Neural progenitor cell (in vitro differentiated cells): ENCODE measurements around the gene NAT9. TPM values are rescaled to one million over a fixed set of nuclear protein-coding genes. Genes with fewer than 3 reads are reported as not detected.

Source experiments
- DNase-seq: peaks from one replicate; pipeline ENCODE4 v3.0.0-alpha.2; 2016; ENCODE audit warnings: low spot score
- H2AFZ ChIP-seq: fragments of 200-600 bp; sonication (generic); replicated peaks from 2 replicates; pipeline ENCODE4 v1.6.1; 2016; ENCODE audit warnings: antibody characterized with exemption
- H3F3A ChIP-seq: fragments of 200-600 bp; sonication (generic); 2 replicates; pipeline ENCODE4 v1.6.1; 2016; ENCODE audit warnings: antibody characterized with exemption, low read depth
- H3K27ac ChIP-seq: fragments of 200-600 bp; sonication (generic); 2 replicates; pipeline ENCODE4 v1.5.1; 2016; ENCODE audit warnings: mild to moderate bottlenecking
- H3K27me3 ChIP-seq: fragments of 200-600 bp; sonication (generic); 2 replicates; pipeline ENCODE4 v1.6.1; 2016; ENCODE audit warnings: mild to moderate bottlenecking, moderate library complexity
- H3K36me3 ChIP-seq: fragments of 200-600 bp; sonication (generic); 2 replicates; pipeline ENCODE4 v1.5.1; 2016
- H3K4me1 ChIP-seq: fragments of 200-600 bp; sonication (generic); 2 replicates; pipeline ENCODE4 v1.6.1; 2016; ENCODE audit warnings: mixed run types
- H3K4me2 ChIP-seq: fragments of 200-600 bp; sonication (generic); 2 replicates; pipeline ENCODE4 v1.6.1; 2016
- H3K4me3 ChIP-seq: fragments of 200-600 bp; sonication (generic); 2 replicates; pipeline ENCODE4 v1.5.1; 2016
- H3K79me2 ChIP-seq: fragments of 200-600 bp; sonication (generic); 2 replicates; pipeline ENCODE4 v1.6.1; 2016; ENCODE audit warnings: low read depth
- H3K9ac ChIP-seq: fragments of 200-600 bp; sonication (generic); 2 replicates; pipeline ENCODE4 v1.6.1; 2016
- H3K9me3 ChIP-seq: fragments of 200-600 bp; sonication (generic); 2 replicates; pipeline ENCODE4 v1.5.1; 2016; ENCODE audit warnings: low read depth
- H4K20me1 ChIP-seq: fragments of 200-600 bp; sonication (generic); 2 replicates; pipeline ENCODE4 v1.6.1; 2016; ENCODE audit warnings: low read depth
- H3K27ac Mint-ChIP-seq: 3 replicates; pipeline ENCODE4 v1.8.0; 2021; ENCODE audit warnings: mixed read lengths
- H3K27me3 Mint-ChIP-seq: 2 replicates; pipeline ENCODE4 v1.8.0; 2022; ENCODE audit warnings: low read depth, mild to moderate bottlenecking, inconsistent platforms, moderate library complexity, mixed read lengths; ENCODE audit not compliant: insufficient read depth
- H3K36me3 Mint-ChIP-seq: 3 replicates; pipeline ENCODE4 v1.8.0; 2021; ENCODE audit warnings: mixed read lengths
- H3K4me1 Mint-ChIP-seq: 3 replicates; pipeline ENCODE4 v1.8.0; 2021; ENCODE audit warnings: mixed read lengths
- H3K4me3 Mint-ChIP-seq: 3 replicates; pipeline ENCODE4 v1.8.0; 2021; ENCODE audit warnings: mild to moderate bottlenecking, moderate library complexity, mixed read lengths
- H3K9me3 Mint-ChIP-seq: 3 replicates; pipeline ENCODE4 v1.8.0; 2020; ENCODE audit warnings: mixed read lengths
- CTCF ChIP-seq: fragments of 200-600 bp; sonication (generic); IDR thresholded peaks from 2 replicates; pipeline ENCODE4 v1.5.1; 2017; ENCODE audit warnings: antibody characterized with exemption, mild to moderate bottlenecking
- EZH2 ChIP-seq: fragments of 200-600 bp; sonication (generic); IDR thresholded peaks from 2 replicates; pipeline ENCODE4 v1.6.1; 2017; ENCODE audit warnings: antibody characterized with exemption, mild to moderate bottlenecking, moderate library complexity
- EZH2phosphoT487 ChIP-seq: fragments of 200-600 bp; sonication (generic); IDR thresholded peaks from 2 replicates; pipeline ENCODE4 v1.6.1; 2017; ENCODE audit warnings: antibody characterized with exemption
- total RNA-seq: library from RNA; depleted of rRNA; stranded (reverse); fragments of >200 nt; gene quantifications from 2 replicates; pipeline ENCODE4 v1.2.3, GENCODE V29; 2015; ENCODE audit warnings: low replicate concordance

NAT9 gene
- total RNA-seq, 1 donor from 2014 or later: 75.3 TPM

GRCh38 chr17:74764751-74765286, 11.3 kb downstream of the NAT9 start:
- no peak overlapping the region for H3K27ac ChIP-seq
- H3K27ac Mint-ChIP-seq: peak overlapping the region; percentile 82

GRCh38 chr17:74763565-74764387, 12.4 kb downstream of the NAT9 start:
- no peaks in the 10 kb centered on the region for H3K9me3 Mint-ChIP-seq
- TF ChIP-seq EZH2: no peak
- peak overlapping the region; percentile 90 for H3K27ac Mint-ChIP-seq

More at GRCh38 chr17:74764751-74765286, 11.3 kb downstream of the NAT9 start:
- peaks cover 2% of the 10 kb centered on the region for H3K36me3 Mint-ChIP-seq
- Histone ChIP-seq H3K9me3 (no peaks in the 10 kb centered on the region), H3K4me1 (peaks cover 47% of the 10 kb centered on the region), H3K4me2 (peak overlapping the region; percentile 79), H3K4me3 (no peak overlapping the region), H3K79me2 (peaks cover 61% of the 10 kb centered on the region), H4K20me1 (peaks cover 15% of the 10 kb centered on the region), H3K36me3 (no peaks in the 10 kb centered on the region), H3K27me3 (no peaks in the 10 kb centered on the region), H3K9ac (no peak overlapping the region), H3F3A (peaks cover 34% of the 10 kb centered on the region), H2AFZ (no peak overlapping the region)
- TF ChIP-seq EZH2: no peak
- TF ChIP-seq CTCF: no peak
- no peak for TF ChIP-seq EZH2phosphoT487
- peaks cover 51% of the 10 kb centered on the region for H3K4me1 Mint-ChIP-seq
- peak overlapping the region; percentile 43 for H3K4me3 Mint-ChIP-seq
- DNase-seq: no peak
- H3K27me3 Mint-ChIP-seq: peaks cover 2% of the 10 kb centered on the region
- no peaks in the 10 kb centered on the region for H3K9me3 Mint-ChIP-seq

GRCh38 chr17:74761931-74762330, 14.2 kb downstream of the NAT9 start:
- H3K27ac Mint-ChIP-seq: no peak overlapping the region
- no peak for DNase-seq
- H3K4me1 ChIP-seq: peaks cover 76% of the 10 kb centered on the region
- no peaks in the 10 kb centered on the region for H3K27me3 ChIP-seq
- H3K4me1 Mint-ChIP-seq: peaks cover 59% of the 10 kb centered on the region
- H3K36me3 ChIP-seq: no peaks in the 10 kb centered on the region
- no peaks in the 10 kb centered on the region for H3K9me3 Mint-ChIP-seq
- peaks cover 2% of the 10 kb centered on the region for H3K36me3 Mint-ChIP-seq
- TF ChIP-seq CTCF: no peak
- TF ChIP-seq EZH2: no peak
- no peak for TF ChIP-seq EZH2phosphoT487
- H3K4me3 ChIP-seq: no peak overlapping the region
- H4K20me1 ChIP-seq: peaks cover 43% of the 10 kb centered on the region
- H3K9ac ChIP-seq: no peak overlapping the region
- H3K27ac ChIP-seq: peak overlapping the region; percentile 46
- H2AFZ ChIP-seq: no peak overlapping the region
- H3F3A ChIP-seq: peaks cover 36% of the 10 kb centered on the region
- peaks cover 90% of the 10 kb centered on the region for H3K79me2 ChIP-seq
- H3K27me3 Mint-ChIP-seq: peaks cover 2% of the 10 kb centered on the region
- no peak overlapping the region for H3K4me2 ChIP-seq
- no peaks in the 10 kb centered on the region for H3K9me3 ChIP-seq
- H3K4me3 Mint-ChIP-seq: no peak overlapping the region

More at GRCh38 chr17:74763565-74764387, 12.4 kb downstream of the NAT9 start:
- Mint-ChIP-seq H3K4me3 (peak overlapping the region; percentile 68), H3K27me3 (no peaks in the 10 kb centered on the region), H3K36me3 (peaks cover 2% of the 10 kb centered on the region), H3K4me1 (peaks cover 57% of the 10 kb centered on the region)
- Histone ChIP-seq H3K9ac (no peak overlapping the region), H3K36me3 (no peaks in the 10 kb centered on the region), H3K4me3 (peak overlapping the region; percentile 7), H3K4me2 (peak overlapping the region; percentile 79), H2AFZ (no peak overlapping the region), H3K4me1 (peaks cover 57% of the 10 kb centered on the region), H3K27me3 (no peaks in the 10 kb centered on the region), H3K27ac (peak overlapping the region; percentile 34), H3F3A (peaks cover 38% of the 10 kb centered on the region), H4K20me1 (peaks cover 25% of the 10 kb centered on the region), H3K79me2 (peaks cover 71% of the 10 kb centered on the region), H3K9me3 (no peaks in the 10 kb centered on the region)
- DNase-seq: peak; percentile 93
